Endothelial cell (in vitro differentiated cells): ENCODE results near the gene EXOC8. TPM values are rescaled to one million over a fixed set of nuclear protein-coding genes. Genes with fewer than 3 reads are reported as not detected.

Experiments used
- DNase-seq: peaks from one replicate; pipeline ENCODE4 v3.0.0; 2021; ENCODE audit warnings: low spot score
- H3K27ac Mint-ChIP-seq: one replicate; pipeline ENCODE4 v1.8.0; 2021; ENCODE audit warnings: mixed read lengths, inconsistent platforms; ENCODE audit not compliant: unreplicated experiment
- H3K27me3 Mint-ChIP-seq: one replicate; pipeline ENCODE4 v1.8.0; 2021; ENCODE audit warnings: mild to moderate bottlenecking, moderate library complexity, mixed read lengths, inconsistent platforms; ENCODE audit not compliant: unreplicated experiment
- H3K36me3 Mint-ChIP-seq: one replicate; pipeline ENCODE4 v1.8.0; 2021; ENCODE audit warnings: mild to moderate bottlenecking, low read depth, mixed read lengths, inconsistent platforms; ENCODE audit not compliant: unreplicated experiment
- H3K4me1 Mint-ChIP-seq: one replicate; pipeline ENCODE4 v1.8.0; 2021; ENCODE audit warnings: mild to moderate bottlenecking, mixed read lengths, inconsistent platforms; ENCODE audit not compliant: unreplicated experiment
- H3K4me3 Mint-ChIP-seq: one replicate; pipeline ENCODE4 v1.8.0; 2021; ENCODE audit warnings: mild to moderate bottlenecking, mixed read lengths, inconsistent platforms; ENCODE audit not compliant: unreplicated experiment
- H3K9me3 Mint-ChIP-seq: one replicate; pipeline ENCODE4 v1.8.0; 2021; ENCODE audit warnings: mixed read lengths, inconsistent platforms; ENCODE audit not compliant: unreplicated experiment
- CTCF ChIP-seq: fragments of 200-600 bp; sonication (generic); IDR thresholded peaks from one replicate; pipeline ENCODE4 v1.5.0; 2021; ENCODE audit warnings: antibody characterized with exemption; ENCODE audit not compliant: unreplicated experiment
- total RNA-seq: library from RNA; stranded (reverse); fragmentation: NEBNext Ultra II Directional; extraction: Animal tissue kit (Norgen Biotek cat#: 25700); gene quantifications from one replicate; pipeline ENCODE4 v1.2.1, GENCODE V29; 2021; ENCODE audit not compliant: unreplicated experiment

EXOC8 gene
- total RNA-seq, 1 donor from 2014 or later, result 11.6 TPM

- no peak overlapping the region for H3K27ac Mint-ChIP-seq
- H3K4me3 Mint-ChIP-seq, result no peak overlapping the region
- peaks cover 2% of the 10 kb centered on the region for H3K27me3 Mint-ChIP-seq
- no peaks in the 10 kb centered on the region for H3K4me1 Mint-ChIP-seq
- H3K36me3 Mint-ChIP-seq, result no peaks in the 10 kb centered on the region
- H3K9me3 Mint-ChIP-seq, result no peaks in the 10 kb centered on the region
- TF ChIP-seq CTCF, result no peak
- DNase-seq, result no peak
Observed at GRCh38 chr1:231286603-231287002, 51.0 kb downstream of the EXOC8 start.

- H3K4me3 Mint-ChIP-seq, result no peak overlapping the region
- H3K9me3 Mint-ChIP-seq, result no peaks in the 10 kb centered on the region
- no peak for DNase-seq
- H3K36me3 Mint-ChIP-seq, result no peaks in the 10 kb centered on the region
- peaks cover 4% of the 10 kb centered on the region for H3K27me3 Mint-ChIP-seq
- H3K27ac Mint-ChIP-seq, result no peak overlapping the region
- H3K4me1 Mint-ChIP-seq, result no peaks in the 10 kb centered on the region
- no peak for TF ChIP-seq CTCF
Observed at GRCh38 chr1:231284441-231284840, 53.2 kb downstream of the EXOC8 start.

Other genes with a start within 250 kb of the EXOC8 start
- gene TRIM67, start 175.8 kb downstream of the EXOC8 start, total RNA-seq, result 0.26 TPM
- gene GNPAT, start 96.6 kb downstream of the EXOC8 start, total RNA-seq, result 47.1 TPM
- gene SPRTN, start 441 bp upstream of the EXOC8 start, total RNA-seq, result 13.5 TPM
- 30.8 TPM for gene EGLN1, start 84.4 kb upstream of the EXOC8 start, total RNA-seq
- 35.4 TPM for gene TSNAX, start 190.8 kb upstream of the EXOC8 start, total RNA-seq